SHP77 (cell line): Measurements from ENCODE around the gene KRTAP1-1.
"Not testable (repeated sequence)": the region's sequence is repeated elsewhere in the genome, so short reads cannot be mapped to it uniquely, and the experiment has no call there.

Experiments
- DNase-seq, 2 experiments: peaks; one replicate each; lab custom pipeline; 2025; lab: John Stamatoyannopoulos, UW

The KRTAP1-1 gene

GRCh38 chr17:41012326-41013120 lies 28.7 kb downstream of the KRTAP1-1 start:
- no peak for DNase-seq

- no peak for DNase-seq
Observed at GRCh38 chr17:41010441-41010840, 30.8 kb downstream of the KRTAP1-1 start.

GRCh38 chr17:41009936-41010335 lies 31.3 kb downstream of the KRTAP1-1 start:
- DNase-seq: no peak

- DNase-seq: no peak
Observed at GRCh38 chr17:41009301-41009760, 31.9 kb downstream of the KRTAP1-1 start.

- DNase-seq: peak in 1 of 2 experiments; percentile 64
Observed at GRCh38 chr17:41008811-41009210, 32.4 kb downstream of the KRTAP1-1 start, which contains the start of gene KRTAP3-1. Gene KRTAP3-1 (minus strand): TSS chr17:41009128. CDS start chr17:41009074, 54 bp downstream.

GRCh38 chr17:41004397-41004796 lies 36.9 kb downstream of the KRTAP1-1 start:
- peak in 1 of 2 experiments; percentile 24 for DNase-seq

GRCh38 chr17:41003926-41004325 lies 37.3 kb downstream of the KRTAP1-1 start:
- no peak for DNase-seq

GRCh38 chr17:41002814-41003213 lies 38.4 kb downstream of the KRTAP1-1 start:
- no peak for DNase-seq

- no peak for DNase-seq
Observed at GRCh38 chr17:41001795-41002194, 39.5 kb downstream of the KRTAP1-1 start.

- DNase-seq: not testable (repeated sequence)
Observed at GRCh38 chr17:40999563-40999962, 41.7 kb downstream of the KRTAP1-1 start, which contains the start of gene KRTAP3-2. Gene KRTAP3-2 (minus strand): TSS chr17:40999906. CDS start chr17:40999853, 53 bp downstream.

- no peak for DNase-seq
Observed at GRCh38 chr17:40997361-40997760, 43.9 kb downstream of the KRTAP1-1 start.

GRCh38 chr17:40996829-40997228 lies 44.4 kb downstream of the KRTAP1-1 start:
- no peak for DNase-seq

GRCh38 chr17:40995116-40995515 lies 46.1 kb downstream of the KRTAP1-1 start:
- DNase-seq: no peak

- DNase-seq: no peak
Observed at GRCh38 chr17:40993839-40994238, 47.4 kb downstream of the KRTAP1-1 start, which contains the start of gene KRTAP3-3. Gene KRTAP3-3 (minus strand): TSS chr17:40994164. CDS start chr17:40994097, 67 bp downstream.

- no peak for DNase-seq
Observed at GRCh38 chr17:40993084-40993483, 48.2 kb downstream of the KRTAP1-1 start.

- DNase-seq: no peak
Observed at GRCh38 chr17:40992666-40993065, 48.6 kb downstream of the KRTAP1-1 start.
